Limb (tissue), 2 donors: ENCODE results near the gene IL1RAPL1.

Experiments used
- DNase-seq, 2 donors: peaks; one replicate each; pipeline ENCODE4 v3.0.0-alpha.2; 2016; ENCODE audit errors: extremely low spot score in 2 of 2

IL1RAPL1 gene

DNA sequence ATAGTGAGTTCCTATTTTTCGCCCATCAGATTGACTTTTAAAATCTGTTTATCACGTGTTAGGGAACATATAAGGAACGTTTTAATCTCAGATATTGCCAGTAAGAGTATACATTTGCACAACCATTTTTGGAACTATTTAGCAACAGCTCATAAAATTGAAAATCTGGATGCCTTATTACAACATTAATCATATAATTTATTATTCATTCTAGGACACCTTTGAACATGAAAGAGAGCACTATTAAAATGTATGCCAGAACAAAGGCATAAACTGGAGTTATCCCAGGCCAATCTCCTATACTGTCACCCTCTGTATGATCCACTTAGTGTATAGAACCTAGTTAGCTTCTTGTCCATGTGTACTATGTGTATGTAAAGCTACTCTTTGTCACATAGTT, 1049.1 kb downstream of the IL1RAPL1 start:
- DNase-seq = no peak

GRCh38 chrX:29640106-29640505, 1052.9 kb downstream of the IL1RAPL1 start:
- no peak for DNase-seq

DNA sequence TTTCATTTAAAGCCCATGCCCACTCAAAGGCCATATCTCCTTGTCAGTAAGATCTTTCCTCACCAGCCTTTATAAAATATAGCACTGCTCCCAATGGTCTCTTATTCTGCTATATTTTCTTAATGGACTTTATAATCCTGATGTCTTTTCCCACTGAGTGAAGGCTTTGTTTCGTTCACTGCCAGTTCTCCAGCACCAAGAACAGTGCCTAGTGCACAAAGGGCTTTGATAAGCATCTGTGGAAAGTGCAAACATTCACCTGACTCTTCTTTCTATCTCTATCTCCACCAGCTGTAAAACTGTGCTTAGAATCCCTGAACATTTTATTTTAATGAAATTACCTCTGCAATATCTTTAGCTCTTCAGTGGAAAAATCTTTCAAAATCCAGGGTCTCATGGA, 1054.2 kb downstream of the IL1RAPL1 start:
- no peak for DNase-seq

- DNase-seq = no peak
These were observed 1055.9 kb downstream of the IL1RAPL1 start for GRCh38 chrX:29643181-29643580.

GRCh38 chrX:29648161-29648560, 1060.9 kb downstream of the IL1RAPL1 start:
- no peak for DNase-seq

GRCh38 chrX:29652484-29652883, 1065.2 kb downstream of the IL1RAPL1 start:
- no peak for DNase-seq

GRCh38 chrX:29653721-29654120, 1066.5 kb downstream of the IL1RAPL1 start:
- no peak for DNase-seq

- no peak for DNase-seq
These were observed 1072.7 kb downstream of the IL1RAPL1 start for GRCh38 chrX:29659911-29660310.

GRCh38 chrX:29661290-29661689, 1074.0 kb downstream of the IL1RAPL1 start:
- no peak for DNase-seq

DNA sequence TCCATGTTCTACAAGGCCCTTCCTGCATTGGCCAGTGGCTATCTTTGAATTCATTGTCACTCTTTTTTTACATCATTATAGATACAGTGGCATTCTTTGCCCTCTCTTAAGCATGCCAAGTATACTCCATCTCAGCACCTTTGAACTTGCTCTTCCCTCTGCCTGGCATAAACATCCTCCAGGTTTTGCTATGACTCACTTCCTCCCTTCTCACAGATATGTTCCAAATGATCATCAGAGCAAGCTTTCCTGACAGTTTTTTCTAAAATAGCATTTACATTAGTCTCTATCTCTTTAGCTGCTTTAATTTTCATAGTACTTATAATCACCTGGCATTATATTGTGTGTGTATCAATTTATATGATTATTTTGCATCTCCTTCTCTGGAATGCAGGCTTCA, 1074.9 kb downstream of the IL1RAPL1 start:
- no peak for DNase-seq

DNA sequence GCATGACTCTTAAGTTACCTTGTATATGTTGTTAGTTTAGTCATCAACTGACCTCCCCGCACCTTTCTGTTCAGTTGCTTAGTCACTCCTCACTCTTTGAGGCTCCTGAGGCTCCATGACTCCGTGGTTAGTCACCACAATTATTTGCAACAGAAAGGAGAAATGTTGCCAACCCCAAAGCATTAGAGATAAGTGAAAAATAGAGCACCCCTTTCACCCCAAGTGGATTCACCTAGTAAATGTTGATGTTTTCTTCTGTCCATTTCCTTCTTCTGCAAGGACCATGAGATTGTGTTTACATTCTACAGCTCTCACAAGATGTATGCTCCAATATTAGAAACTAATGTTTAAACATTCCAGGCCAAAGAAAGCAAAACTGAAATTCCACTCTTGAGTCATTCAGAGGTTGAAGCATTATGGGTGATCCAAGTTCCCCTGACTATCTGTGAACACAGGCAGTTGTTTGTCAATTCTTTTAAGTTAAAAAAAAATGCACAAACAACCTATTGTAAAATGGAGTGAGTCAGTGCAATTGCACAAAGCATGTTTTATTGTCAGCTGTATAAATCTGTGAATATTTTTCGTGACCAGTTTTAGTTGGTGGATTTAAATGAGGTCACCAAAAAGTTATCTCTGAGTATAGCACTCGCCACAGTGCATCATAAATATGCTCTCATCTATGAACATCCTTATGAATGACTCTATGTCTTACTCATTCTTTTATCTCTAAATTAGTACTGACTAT, 1075.7 kb downstream of the IL1RAPL1 start:
- no peak for DNase-seq

DNA sequence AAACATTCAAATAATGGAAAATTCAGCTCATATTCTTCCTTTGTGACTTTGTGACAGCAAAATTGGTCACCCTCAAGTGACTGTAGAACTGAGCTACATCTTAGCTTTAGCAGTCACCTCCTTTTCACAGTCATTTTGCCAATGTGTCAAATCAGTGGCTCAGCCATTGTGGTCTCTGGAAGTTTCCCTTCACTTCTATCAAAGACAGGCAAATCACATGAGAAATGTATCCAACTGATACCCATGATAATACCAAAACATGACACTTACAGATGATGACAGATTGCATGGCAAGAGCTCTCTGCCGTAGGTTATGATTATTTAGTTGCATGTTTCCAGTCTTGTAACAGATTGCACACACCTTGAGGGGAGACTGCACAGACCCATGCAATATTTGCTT, 1078.3 kb downstream of the IL1RAPL1 start:
- no peak for DNase-seq

DNA sequence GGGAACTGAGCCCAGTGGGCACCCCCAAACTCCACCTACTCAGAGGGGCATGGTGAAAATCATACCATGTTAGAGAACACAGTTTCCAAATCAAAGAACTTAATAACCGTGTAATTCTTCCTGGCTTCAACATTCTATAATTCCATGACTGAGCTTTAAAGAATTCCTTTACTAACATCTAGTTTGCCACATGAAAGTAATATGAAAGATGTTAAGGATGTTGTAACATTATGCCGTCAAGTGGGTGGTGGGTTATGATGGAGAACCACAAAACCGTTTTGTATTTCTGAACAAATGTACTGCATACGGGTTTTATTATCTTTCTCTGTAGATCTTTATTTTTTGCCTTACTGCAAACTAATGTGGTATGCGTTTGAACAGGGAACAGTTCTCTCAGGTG, 1079.1 kb downstream of the IL1RAPL1 start:
- no peak for DNase-seq

- DNase-seq = no peak
These were observed 1084.2 kb downstream of the IL1RAPL1 start for GRCh38 chrX:29671421-29671820.

- DNase-seq = no peak
These were observed 1100.4 kb downstream of the IL1RAPL1 start for GRCh38 chrX:29687687-29688086.

GRCh38 chrX:29690061-29690460, 1102.8 kb downstream of the IL1RAPL1 start:
- DNase-seq = no peak

DNA sequence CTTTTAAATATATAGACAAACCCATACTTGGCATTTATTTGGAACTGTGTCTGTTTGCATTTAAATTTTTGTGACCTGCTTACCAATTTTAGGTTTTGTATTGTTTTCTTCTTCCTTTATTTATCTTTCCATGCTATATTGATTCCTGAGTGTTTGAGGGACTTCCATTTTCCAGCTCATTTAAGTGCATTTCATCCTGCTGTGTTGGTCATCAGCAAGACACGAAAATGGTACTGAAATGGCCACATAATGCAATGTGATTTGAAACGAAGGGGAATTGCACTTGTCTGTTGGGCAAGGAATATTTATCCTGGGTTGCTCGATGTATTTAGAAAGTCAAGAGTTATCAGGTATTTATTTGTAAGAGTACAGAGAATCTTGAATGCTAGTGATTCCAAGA, 1103.8 kb downstream of the IL1RAPL1 start:
- no peak for DNase-seq

DNA sequence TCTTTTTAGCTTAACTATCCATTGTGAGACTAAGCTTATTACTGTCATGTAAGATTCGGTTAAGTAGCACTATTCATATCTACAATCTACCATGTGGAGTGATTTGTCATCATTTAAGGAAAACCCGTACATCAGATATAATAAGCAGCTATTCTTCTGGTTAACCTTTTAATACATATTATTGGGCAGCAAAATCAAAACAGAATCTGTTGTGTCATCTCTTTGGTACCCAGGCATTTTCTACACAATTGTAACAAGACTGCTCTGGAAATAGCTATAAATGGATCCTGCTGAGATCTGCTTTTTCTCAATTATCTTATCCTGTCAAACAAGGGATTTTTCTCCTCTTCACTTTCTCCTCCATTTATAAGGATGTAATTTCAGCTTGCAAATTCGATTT, 1106.7 kb downstream of the IL1RAPL1 start:
- no peak for DNase-seq

DNA sequence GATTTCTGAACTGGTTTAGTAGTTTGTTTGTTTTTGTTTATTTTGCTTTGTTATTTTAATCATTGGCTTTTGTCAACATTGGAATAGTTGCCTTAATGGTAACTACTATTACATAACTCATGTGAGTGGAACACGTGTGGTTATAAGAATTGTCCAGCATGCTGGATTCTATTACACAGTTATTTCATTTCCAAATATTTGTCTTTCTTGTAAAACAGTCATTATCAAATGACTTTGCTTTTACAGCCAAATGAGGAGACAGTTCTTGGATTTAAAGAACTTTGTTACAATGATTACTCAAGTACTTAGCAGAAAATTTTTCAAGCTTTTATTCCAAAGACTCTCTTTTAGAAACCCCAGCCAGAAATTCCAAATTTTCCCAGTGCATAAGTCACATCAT, 1112.0 kb downstream of the IL1RAPL1 start:
- DNase-seq = no peak

DNA sequence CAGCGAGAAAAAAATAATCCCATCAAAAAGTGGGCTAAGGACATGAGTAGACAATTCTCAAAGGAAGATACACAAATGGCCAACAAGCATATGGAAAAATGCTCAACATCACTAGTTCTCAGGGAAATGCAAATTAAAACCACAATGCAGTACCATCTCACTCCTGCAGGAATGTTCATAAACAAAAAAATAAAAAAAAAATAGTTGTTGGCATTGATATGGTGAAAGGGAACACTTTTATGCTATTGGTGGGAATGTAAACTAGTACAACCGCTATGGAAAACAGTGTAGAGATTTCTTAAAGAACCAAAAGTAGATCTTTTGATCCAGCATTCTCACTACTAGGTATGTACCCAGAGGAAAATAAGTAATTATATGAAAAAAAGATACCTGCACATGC, 1119.8 kb downstream of the IL1RAPL1 start:
- DNase-seq = no peak

DNA sequence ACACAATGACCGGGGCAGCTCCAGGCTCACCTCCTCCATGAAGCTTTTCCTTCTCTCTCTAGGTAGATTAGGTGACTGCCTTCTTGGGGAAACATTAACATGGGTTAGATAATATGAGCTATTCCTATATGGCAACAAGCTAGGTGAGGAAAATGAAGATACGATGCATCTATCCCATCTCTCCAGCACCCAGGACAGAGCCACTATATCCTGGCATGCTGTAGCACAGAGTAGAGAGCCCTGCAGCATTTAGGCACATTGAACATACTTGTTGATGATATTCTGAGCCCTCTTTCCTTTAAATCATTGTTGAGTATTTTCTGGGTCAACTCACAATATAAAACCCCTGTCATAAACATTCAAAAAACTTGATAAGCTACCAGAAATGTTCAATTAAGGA, 1133.9 kb downstream of the IL1RAPL1 start:
- no peak for DNase-seq

- DNase-seq = no peak
These were observed 1137.1 kb downstream of the IL1RAPL1 start for GRCh38 chrX:29724316-29724715.

GRCh38 chrX:29726811-29727210, 1139.6 kb downstream of the IL1RAPL1 start:
- DNase-seq = no peak

GRCh38 chrX:29728639-29729038, 1141.4 kb downstream of the IL1RAPL1 start:
- no peak for DNase-seq
